Dermis microvascular lymphatic vessel endothelial cell (primary cell): ENCODE measurements around the gene TLE1. TPM values are rescaled to one million over a fixed set of nuclear protein-coding genes. Genes with fewer than 3 reads are reported as not detected.

Source experiments
- DNase-seq, 2 donors: peaks; one replicate each; pipeline versions ENCODE4 v3.0.0 to v3.0.0-alpha.2; 2010; ENCODE audit warnings: low read depth in 2 of 2
- total RNA-seq: library from RNA; depleted of rRNA; stranded (reverse); fragments of >200 nt; gene quantifications from 2 replicates; pipeline ENCODE4 v1.2.1, GENCODE V29; 2014

The TLE1 gene
- total RNA-seq, 1 donor from 2014 or later, result 50.8 TPM

DNA sequence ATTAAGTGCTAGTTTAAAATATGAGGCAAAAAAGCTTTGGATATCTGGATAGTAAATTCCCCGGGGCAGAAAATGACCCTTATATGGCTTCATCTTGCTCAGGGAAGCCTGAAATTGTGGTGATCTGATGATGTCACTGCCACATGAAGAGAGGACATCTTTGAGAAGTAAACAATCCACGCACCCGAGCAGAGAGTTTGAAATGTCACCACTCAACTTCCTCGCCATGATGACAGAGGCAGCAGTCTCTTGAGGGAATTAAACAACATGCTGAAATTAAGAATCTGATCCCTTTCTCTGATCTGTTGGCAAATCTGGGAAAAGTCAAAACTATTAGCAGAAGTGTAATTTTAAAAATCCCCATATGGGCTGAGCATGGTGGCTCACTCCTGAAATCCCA lies 110.0 kb downstream of the TLE1 start:
- DNase-seq, result no peak

DNA sequence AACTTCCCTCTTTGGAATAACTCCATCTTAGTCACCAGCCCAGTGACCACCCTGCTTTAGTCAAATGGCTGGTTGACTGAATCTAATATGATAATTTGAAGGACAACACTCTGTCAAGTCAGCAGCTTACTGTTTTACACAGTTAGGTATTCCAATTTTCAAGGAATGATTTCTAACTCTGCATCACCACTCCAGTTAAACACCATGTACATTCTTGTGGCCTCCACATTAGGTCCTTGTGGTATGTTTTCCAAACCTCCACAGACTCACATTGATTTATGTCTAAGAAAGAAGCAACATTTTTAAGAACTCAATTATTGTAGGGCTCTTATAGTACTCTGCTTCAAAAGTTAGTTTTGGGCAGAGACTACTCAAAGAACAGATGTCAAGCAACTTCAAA lies 110.7 kb downstream of the TLE1 start:
- no peak for DNase-seq

GRCh38 chr9:81575956-81576355 lies 113.4 kb downstream of the TLE1 start:
- peak in 1 of 2 donors; percentile 65 for DNase-seq

- DNase-seq, result no peak
These were observed 114.9 kb downstream of the TLE1 start for GRCh38 chr9:81574405-81574804.

DNA sequence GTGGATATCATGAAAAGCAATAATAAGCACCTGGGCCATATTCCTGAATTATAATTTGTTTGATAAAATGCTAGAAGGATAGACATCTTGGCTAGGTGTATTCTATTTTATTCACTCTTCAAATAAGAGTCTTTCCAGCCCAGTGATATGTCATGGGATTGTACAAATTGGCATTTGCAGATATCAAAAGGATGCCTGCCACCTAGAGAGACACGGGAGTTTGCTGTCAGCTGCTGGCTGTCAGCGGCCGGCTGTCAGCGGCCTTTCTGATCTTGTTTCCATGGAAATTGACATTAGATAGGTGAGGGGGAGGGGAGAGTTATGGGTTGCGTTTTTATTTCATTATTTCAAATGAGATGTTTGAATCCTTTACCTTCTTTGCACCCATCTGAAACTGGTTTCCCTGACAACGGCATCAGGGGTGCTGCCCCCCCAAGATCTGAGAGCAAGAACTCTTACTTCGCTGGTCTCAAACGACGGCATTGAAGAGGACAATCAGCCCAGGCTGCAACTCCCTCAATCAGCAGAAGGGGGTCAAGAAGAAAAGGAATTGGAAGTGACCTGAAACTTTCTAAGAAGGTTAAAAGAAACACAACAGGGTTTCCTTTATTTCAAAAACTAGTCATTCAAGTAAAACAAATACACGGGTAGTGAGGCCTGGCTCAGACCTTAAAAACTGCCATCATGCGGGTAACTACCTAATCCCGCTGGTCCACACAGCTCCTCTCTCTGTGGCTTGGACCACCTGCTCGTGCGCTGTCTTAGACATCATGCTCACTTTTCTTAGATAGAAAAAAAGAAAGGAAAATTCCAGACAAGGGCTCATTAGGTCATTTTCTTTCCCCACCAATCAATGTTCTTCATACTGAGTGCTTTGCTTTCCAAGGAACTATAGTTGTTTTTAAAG lies 115.7 kb downstream of the TLE1 start:
- no peak for DNase-seq

- no peak for DNase-seq
These were observed 119.3 kb downstream of the TLE1 start for GRCh38 chr9:81570083-81570482.

DNA sequence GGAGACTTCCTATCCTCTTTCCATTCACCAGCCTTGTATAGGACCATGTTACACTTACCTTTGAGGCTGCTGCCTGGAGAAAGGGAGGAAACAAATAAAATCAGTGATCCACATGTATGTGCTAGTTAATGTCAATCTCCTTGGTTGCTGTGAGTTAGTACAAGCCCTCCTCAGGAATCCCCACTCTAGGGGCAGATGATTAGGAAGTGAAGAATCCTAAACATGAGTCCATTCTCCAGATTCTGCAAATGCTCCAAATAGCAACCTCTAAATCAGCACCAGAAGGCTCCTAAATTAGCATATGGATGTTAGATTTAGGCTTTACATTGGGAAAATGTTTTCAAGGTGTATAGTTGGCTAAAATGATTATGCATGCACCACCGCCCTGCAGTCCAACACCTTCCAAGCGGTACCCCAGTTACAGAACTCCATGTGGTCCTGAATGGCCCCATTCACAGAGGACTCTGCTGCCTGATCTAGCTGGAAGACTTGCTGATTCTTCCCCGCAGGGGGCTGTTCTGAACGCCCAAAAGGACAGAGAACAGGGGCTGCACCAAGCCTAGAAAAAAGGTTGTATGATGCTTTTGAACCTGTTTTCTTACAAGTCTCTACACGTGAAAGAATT lies 123.2 kb downstream of the TLE1 start:
- no peak for DNase-seq

DNA sequence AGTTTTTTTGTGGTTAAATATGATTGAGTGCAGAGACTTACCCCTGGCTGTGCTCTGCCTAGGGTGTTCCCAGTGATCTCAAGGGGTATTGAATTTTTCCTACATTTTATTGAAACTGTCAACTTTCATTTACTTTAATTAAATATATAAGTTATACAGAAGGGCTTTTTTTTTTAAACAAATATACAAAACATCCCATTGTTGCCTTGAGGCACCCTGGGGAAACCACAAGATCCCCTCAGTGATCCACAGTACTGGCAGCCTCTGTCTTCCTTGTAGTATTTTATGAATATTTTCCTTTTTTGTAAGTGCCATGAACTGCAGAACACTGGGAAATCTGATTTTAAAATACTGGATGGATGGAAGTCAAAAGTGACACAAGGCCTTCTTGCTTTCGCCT lies 123.7 kb downstream of the TLE1 start:
- no peak for DNase-seq

DNA sequence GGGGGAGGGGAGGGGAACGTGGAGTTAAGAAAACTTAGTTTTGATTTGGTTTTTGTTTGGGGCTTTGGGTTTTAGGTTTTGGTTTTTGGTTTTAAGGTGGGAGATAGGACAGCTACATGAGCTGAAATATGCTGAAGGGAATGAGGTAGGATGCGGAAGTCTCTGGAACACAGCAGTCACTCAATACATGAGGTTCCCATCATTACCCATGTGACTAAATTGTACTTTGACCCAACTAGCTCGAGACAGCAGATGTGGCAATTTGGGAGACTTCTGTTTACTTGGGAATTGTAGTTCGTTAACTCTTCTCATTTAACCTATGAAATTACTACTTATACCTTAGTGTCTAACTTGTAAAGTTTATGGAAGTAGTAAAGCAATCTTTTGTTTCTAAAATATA lies 124.2 kb downstream of the TLE1 start:
- no peak for DNase-seq

DNA sequence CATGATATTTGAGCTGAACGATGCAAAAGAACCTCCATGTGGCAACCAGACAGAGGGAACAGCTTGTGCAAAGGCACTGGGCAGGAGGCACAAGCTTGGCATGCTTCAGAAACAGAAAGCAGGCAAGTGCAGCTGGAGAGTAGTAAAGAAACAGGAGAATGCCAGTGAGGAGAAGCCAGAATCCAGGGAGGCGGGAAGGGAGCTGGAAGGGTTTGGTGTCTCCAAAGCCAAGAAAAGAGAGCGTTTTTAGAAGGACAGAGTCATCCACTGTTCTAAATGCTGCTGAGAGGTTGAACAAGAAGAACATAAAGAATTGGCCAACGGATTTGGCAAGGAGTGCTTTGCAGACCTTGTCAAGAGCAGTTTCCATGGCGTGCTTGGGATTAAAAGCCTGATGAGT lies 124.7 kb downstream of the TLE1 start:
- DNase-seq, result no peak

GRCh38 chr9:81563739-81564138 lies 125.6 kb downstream of the TLE1 start:
- DNase-seq, result no peak

GRCh38 chr9:81563020-81563407 lies 126.3 kb downstream of the TLE1 start:
- DNase-seq, result no peak

- peak; percentile 92 to 95 for DNase-seq
These were observed 126.9 kb downstream of the TLE1 start for GRCh38 chr9:81562231-81563019.

DNA sequence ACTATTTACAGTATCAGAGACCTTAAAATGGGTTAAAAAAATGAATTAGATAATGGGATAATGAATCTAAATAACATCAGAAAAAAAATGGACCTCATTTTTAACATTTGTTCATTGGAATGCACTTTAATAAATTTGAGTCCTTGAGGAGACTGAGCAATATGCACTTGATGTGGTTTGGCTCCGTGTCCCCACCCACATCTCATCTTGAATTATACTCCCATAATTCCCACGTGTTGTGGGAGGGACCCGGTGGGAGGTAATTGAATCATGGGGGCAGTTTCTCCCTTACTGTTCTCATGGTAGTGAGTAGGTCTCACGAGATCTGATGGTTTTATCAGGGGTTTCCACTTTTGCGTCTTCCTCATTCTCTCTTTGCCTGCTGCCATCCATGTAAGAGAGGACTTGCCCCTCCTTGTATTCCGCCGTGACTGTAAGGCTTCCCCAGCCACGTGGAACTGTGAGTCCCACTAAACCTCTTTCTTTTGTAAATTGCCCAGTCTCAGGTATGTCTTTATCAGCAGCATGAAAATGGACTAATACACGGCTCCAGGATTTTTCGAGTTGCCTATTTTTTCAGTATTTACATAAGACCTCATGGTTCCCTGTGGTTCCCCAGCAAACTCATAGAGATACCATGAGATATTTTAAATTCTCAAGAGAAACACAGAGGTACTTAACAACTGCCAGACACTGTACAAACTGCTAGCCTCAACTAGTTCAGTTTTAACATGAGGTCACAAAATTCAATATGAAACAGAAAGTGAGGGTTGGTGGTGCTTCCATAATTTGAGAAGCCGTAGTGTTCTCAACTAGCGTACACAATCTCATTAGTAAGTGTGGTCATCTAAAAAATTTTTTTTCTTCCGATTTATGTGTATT lies 128.3 kb downstream of the TLE1 start:
- no peak for DNase-seq

DNA sequence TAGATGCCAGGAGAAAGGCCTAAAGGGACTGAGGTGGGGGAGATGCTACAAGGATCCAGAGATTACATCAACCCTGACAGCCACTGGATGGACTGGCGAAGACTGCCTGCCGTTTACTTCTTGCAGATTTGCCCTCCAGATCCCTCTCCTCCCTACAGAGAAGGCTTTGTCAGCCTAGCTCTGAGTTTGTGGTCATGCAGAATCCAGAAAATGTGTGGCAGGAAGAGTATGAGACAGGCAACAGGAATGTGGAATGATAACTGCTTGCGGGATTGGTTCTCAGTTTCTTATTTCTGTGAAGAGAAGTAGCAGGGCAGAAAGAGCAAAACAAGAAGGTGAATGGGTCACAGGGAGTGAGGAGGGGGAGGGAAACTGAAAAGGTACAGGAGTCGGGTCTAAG lies 129.6 kb downstream of the TLE1 start:
- DNase-seq, result peak in 1 of 2 donors; percentile 44

GRCh38 chr9:81559197-81559596 lies 130.2 kb downstream of the TLE1 start:
- no peak for DNase-seq

GRCh38 chr9:81558091-81558830 lies 131.1 kb downstream of the TLE1 start:
- no peak for DNase-seq

DNA sequence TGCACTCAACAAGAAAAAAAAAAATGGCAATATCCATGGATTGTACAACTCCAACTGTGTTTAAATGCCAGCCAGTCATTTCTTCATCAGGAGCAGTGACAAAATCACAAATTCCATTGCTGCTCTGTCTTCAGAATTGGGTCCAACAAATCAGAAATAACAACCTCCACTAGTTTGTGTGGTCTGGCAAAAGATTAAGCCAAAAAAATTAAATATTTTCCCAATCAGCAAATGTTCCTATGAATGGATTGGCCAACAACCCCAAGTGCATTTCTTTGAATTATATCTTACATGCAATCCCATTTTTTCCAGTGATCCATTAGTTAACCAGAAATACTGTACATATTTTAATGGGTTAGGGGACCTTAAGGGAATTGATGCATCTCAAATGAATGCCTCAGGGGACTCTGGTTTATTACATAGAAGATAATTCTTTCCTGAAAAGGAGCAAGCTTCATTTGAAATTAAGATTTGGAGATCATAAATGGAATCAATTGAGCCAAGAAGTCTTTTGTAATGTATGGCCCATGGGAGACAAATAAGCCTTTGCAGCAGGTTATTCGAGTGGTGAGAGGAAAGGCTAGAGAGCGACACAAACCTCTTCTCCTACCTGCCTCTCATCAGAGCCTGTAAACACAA lies 131.8 kb downstream of the TLE1 start:
- DNase-seq, result no peak

DNA sequence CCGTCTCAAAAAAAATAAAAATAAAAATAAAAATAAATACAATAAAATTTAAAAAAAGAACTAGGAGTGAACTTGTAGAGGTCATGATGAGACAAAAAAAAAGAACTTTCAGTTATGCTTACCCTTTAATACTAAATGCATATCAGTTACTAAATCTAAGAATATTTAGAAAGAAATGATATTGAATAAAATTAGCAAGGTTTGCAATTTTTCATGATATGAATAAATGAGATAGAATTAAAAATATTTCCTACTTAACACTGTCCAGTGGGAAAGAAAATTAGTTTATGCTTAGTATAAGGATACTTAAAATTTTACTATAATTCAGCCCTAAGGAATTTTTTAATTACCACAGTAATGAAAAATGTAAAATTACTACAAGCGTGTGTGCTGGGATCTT lies 132.4 kb downstream of the TLE1 start:
- no peak for DNase-seq

DNA sequence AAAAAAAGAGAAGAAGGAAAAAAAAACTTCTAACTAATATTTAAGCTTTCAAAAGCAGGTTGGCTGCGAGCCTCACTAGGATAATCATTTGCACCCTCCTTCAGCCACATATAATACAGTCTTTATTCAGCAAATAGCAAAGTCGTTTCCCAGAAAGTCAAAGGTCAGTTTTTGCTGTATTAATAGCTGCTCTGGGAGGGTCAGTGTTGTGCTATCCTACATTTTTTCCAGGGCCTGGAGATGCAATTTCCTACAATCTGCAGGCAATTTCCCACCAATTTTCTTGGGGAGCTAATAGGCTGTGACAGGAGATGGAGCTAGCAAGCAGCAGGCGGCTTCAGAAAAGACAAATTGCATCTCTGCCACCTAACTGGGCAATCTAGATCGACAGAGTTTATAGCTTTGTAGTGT lies 136.8 kb downstream of the TLE1 start:
- DNase-seq, result no peak
